Epidermal melanocyte (primary cell): ENCODE measurements around the gene FUBP3.

Experiments
- DNase-seq: peaks from one replicate; pipeline ENCODE4 v3.0.0; 2011; ENCODE audit warnings: low spot score; ENCODE audit not compliant: insufficient read length

The FUBP3 gene, protein sequence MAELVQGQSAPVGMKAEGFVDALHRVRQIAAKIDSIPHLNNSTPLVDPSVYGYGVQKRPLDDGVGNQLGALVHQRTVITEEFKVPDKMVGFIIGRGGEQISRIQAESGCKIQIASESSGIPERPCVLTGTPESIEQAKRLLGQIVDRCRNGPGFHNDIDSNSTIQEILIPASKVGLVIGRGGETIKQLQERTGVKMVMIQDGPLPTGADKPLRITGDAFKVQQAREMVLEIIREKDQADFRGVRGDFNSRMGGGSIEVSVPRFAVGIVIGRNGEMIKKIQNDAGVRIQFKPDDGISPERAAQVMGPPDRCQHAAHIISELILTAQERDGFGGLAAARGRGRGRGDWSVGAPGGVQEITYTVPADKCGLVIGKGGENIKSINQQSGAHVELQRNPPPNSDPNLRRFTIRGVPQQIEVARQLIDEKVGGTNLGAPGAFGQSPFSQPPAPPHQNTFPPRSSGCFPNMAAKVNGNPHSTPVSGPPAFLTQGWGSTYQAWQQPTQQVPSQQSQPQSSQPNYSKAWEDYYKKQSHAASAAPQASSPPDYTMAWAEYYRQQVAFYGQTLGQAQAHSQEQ

DNA sequence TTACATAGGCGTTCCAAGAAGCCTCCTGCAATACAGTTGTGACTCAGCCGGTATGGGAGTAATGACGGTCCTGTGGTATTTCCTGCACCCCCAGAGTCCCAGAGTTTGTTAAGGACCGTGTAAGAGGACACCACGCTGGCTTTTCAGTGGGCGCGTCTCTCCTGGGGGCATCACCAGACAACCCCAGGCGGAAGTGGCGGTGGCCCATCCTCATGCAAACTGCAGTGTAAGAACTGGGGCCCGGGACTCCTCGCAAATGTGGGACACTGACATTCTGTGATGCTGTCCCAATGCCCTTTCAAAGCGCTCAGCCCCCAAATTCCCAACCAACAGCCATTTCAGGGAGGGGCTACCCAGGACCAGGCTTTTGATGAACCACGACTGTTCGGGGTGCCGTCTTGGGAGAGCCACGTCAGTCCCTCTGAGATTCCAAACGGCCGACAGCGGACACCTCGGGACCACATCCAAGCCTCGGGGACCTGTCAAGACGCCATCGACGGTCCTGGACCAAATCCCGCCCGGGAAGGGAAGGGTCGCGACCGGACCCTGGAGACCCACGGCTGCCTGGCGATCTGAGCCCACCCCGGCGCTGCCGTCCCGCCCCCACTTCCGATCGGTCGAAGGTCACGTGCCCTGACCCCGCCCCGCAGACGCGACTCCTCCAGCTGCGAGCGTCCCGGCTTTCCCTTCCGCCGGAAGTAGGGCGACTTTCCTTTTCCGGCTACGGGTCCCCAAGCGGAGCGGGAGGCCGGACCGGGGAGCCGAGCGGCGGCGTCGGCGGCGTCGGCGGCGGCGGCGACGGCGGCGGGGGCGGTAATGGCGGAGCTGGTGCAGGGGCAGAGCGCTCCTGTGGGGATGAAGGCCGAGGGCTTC, at the start of gene FUBP3:
TSS of gene FUBP3 (plus strand) at position 713 of the 873 bp plus-strand sequence. CDS start at position 817, 104 bp downstream.
- DNase-seq, result peak; percentile 97

DNA sequence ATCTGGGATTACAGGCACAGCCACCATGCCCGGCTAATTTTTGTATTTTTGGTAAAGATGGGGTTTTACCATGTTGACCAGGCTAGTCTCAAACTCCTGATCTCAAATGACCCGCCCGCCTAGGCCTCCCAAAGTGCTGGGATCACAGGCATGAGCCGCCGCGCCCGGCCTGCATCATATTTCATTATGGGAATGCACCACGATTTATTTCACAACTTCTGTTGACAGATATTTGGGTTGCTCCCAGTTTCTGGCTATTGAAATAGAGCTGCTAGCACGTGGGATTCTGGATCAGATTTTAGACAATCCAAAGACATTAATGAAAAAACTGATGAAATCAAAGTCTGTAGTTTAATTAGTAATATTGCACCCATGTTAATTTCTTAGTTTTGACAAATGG, 48.4 kb upstream of the FUBP3 start:
- no peak for DNase-seq

DNA sequence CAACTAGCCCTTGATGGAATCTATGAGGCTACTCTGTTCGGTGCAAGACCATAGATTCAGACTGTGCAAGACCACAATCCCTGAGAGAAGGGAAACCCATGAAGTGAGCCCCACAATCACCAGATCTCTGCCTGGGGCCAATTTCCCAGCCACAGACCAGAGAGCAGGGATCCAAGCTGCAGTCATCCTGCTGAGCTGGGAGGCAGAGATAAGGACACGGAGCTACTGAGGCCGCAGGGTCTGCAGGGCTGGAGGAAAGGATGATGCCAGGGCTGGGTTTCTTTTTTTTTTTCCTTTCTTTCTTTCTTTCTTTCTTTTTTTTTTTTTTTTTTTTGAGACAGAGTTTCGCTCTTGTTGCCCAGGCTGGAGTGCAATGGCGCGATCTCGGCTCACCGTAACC, 47.7 kb upstream of the FUBP3 start:
- no peak for DNase-seq

DNA sequence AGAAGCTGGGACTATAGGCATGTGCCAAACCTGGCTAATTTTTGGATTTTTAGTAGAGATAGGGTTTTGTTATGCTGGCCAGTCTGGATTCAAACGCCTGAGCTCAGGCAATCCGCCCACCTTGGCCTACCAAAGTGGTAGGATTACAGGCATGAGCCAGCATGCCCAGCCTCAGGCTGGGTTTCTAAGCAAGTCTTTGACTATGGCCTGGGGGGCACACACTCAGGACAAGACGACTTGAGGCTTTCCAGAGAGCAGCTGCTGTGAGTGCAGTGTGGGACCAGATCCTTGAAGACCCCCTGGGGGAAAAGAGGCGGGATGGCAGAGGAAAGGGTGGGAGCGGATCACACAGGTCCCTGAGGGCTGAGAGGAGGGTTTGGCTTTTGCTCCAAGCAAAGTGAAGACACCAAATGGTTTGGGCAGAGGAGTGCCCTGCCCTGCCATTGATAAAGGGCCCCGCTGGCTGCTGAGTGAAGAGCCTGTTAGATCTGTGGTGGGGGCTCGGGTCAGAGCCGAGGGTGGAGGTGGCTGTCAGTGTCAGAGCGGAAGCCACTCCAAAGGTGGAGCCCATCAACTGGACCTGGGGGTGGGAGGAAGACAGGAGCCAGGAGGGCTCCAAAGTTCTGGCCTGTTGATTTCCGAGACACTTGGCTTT, 46.8 kb upstream of the FUBP3 start:
- DNase-seq, result no peak

DNA sequence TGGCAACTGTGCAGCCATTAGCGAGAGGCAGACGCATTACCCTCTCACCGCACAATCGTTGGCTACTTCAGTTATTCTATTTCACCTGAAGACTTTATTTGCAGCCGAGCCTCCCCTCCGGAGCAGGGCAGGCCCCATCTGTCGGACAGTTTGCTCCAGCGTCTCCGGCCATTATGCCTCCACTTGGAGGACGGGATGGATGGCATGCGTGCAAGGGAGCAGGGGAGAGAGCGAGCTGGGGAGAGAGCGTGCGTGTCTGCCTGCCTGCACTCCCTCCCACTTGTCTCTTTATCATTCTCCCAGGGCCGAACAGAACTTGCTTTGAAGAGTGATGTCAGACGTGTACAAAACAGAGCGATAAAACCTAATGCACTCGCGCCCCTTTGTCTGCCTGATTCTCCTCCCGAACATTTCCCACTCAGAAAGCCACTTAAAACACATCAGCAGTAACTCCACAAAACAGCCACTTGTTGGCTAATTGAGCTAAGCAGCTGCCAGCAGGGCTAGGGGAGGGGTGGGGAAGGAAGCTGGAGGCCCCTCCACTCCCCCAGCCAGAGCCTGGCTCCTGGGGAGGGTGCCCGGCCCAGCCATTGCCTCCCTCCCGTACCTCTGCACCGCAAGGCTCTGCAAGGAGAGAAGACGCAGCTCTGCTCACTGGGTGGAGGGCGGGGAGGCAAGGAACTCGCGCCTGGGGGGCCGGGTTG, 43.4 kb upstream of the FUBP3 start:
- DNase-seq, result no peak

DNA sequence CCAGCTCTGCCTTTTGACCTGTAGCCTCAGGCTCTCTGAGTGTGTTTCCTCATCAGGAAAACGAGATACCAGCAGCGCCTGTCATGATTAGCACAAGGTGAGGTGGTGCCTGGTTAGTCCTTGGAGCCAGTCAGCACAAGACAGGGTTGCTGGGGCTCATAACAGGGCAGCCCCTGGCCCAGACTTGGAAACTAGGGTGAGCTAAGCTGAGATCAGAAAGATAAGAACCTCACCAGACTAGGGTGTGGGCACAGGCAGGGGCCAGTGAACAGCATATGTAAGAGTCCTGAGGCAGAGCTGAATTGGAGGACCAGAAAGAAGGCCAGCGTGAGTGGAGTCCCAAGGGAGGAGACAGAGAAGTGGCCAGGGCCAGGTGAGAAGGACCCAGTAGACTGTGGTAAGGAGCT, 42.7 kb upstream of the FUBP3 start:
- no peak for DNase-seq

DNA sequence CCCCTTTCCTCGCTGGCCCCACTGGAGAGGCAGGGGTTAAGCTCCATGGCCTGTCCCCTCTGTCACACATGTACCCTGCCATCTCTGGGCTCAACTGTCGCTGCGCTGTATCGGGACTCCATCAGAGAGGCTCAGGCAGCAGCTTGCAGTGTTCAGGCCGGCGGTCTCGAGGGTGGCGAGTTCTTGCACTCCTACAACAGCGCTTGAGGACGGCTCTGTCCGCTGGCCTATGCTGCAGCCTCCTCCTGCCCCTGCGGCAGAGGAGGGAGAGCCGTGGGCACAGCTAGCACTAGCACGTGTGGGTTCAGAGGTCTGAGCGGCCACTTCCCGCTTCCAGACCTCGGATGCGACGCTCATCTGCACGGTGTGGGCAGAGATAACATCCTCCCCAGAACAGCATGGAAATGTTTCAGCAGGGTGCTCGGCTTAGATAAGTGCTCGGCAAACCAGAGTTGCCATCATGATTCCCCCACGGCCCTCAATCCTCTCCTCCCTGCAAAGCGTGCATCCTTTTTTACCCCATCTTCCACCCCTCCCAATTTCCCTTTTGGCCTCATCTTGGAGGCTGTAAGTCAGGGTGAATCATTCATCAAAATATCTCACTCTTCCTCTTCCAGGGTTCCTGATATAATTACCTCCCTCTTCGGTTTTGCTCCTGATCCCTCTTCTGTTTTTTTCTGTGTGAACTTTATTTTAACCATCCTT, 41.9 kb upstream of the FUBP3 start:
- DNase-seq, result no peak

DNA sequence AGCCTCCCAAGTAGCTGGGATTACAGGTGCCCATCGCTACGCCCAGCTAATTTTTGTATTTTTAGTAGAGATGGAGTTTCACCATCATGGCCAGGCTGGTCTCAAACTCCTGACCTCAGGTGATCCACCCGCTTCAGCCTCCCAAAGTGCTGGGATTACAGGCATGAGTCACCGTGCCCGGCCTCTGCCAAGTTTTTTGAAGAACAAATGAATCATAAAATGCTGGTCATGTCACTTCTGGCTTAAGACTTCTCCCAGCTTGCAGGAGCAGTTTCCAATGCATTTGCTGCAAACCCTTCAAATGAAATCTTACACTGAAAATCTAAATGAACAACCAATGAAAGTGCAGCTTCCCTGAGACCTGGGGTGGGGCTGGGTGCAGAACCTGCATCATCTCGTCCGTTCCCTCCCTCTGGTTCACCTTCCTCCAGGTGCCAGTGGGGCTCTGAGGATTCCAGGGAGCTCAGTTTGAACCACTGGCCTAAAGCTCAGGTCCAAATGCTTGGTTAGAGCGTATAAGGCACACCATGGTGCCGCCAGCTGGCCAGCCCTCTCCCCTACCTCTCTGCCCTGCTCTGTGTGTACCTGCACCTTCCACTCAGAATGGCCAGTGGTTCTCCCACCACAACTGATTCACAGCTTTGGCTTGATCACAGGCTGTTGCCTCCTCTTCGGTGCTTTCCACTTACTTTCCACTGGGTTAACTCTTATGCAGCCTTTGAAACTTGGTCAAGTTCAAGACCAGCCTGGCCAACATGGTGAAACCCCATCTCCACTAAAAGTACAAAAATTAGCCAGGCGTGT, 39.8 kb upstream of the FUBP3 start:
- no peak for DNase-seq

DNA sequence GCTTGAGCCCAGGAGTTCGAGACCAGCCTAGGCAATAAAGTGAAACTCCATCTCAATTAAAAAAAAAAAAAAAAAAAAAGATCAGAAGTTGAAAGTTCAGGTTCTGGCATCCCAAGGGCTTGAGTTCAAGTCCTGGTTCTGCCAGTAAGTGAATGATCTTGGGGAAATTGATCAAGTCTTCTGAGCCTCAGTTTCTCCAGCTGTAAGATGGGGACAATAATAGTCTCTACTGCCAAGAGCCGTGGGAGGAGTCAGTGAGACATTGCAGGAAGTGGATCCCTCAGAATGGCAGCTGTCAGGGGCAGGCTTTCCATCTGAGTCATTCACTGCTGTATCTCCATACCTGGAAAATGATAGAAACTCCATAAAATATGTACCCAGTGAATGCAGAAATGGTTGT, 37.8 kb upstream of the FUBP3 start:
- no peak for DNase-seq

DNA sequence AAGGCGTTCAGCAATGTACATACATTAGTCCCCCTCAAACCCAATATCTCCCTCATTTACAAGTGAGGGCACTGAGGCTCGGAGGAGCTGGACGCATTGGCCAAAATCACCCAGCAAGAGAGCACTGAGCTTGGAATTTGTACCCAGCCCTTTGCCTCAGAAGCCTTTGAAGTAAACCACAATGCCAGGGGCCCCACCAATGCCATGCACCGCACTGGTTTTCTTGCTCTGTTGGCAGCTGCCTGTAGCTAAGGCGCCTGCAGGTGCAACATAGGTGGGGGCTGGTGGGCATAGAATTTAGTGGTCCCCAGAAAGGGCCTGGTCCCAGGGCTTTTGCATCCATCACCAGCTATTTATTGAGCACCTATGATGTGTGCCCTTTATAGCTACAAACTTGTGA, 37.3 kb upstream of the FUBP3 start:
- DNase-seq, result no peak

DNA sequence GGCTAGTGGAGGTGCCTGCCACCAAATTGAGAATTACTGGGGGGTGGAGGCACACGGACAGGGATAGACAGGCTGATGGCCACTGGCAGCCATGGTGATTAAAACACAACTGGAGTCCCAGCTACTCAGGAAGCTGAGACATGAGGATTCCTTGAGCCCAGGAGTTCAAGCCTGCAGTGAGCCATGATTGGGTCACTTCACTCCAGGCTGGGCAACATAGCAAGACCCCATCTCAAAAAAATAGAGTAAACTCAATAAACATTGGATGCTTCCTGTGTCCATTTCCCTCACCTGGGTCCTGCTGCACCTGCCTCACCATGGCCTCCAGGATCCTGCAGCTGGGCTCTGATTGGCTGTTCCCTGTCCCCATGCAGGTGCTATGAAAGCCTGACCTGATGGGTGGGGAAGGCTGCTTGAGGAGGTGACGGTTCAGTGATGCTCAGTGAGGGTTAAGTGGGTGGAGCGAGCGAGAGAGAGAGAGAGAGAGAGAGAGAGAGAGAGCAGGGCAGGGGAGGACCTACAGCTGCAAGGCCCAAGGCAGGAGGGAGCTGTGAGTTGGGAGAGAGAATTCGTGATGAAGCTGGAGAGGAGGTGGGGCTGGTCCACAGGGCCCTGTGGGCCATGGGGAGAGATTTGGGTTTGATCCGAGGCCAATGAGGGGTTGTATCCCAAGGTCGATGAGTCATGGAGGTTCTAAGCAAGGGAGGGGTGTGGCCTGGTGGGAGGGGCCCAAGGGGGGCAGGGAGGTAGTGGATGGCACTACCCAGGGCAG, 36.7 kb upstream of the FUBP3 start:
- no peak for DNase-seq

DNA sequence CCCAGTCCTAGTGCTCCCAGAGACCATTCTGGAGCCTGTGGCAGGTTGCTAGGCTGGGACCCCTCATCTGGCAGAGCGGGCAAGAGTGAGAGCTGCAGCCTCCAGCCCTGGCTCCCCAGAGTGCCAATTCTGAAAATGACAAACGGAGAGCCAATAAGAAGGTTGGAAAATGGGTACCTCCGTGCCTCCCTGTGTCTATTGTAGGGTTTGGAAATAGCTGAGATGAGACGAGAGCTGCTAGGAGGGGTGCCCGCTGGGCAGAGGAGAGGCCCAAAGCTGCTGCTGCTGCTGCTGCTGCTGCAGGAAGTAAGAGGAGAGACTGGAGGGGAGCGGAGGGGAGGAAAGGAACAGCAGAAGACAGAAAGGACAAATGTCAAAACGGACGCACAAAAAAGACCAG, 36.0 kb upstream of the FUBP3 start:
- no peak for DNase-seq

DNA sequence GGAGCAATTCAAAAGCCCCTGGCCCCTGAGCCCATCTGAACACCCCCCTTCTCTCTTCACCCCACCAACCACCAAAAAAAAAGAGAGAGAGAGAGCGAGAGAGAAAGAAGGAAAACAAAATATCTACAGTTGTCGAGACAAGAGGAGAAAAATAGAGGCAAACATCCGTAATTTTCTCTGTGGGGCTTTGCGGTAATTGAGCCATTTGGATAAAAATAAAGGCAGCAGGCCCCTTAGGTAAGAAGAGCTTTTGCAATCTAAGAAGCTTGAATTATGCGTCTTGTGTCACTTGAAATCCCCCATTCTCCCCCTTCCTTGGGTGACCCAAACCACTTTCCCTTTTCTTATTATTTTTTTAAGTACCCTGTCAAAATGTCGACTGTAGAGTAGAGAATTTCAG, 35.5 kb upstream of the FUBP3 start:
- no peak for DNase-seq

DNA sequence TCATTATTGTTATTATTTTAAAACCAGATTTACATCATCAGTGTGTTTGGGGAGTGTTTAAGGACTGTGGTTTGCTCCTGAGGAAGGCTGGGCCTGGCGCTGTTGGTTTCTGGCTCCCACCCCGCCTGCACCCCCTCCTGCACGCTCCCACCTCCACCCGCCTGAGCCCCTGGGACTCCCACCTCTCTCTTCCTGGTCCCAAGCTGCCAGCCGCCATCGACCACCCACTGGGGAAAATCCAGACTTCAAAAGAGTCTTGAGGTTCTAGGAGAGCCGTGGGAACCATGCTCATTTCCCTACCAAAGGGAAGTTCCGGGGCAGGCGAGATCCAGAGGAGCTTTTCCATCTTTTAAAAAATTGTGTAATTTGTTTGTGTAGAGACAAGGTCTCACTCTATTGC, 35.0 kb upstream of the FUBP3 start:
- no peak for DNase-seq

DNA sequence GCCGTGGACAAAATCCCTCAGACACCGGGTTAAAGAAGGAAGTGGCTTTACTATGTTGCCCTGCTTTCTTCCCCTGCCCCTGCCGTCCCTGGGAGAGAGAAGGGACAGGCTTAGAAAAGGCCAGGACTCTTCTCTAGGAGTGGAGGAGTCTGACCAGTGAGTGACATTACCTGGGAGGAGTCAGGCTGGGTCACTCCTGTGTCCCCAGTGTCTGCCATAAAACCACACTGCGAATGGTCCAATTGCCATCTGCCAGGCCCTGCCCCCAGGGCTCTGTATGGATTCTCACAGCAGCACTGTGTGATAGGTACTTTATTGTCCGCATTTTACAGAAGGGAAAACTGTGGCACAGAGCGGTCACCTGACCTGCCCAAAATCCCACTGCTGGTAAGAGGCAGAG, 31.3 kb upstream of the FUBP3 start:
- no peak for DNase-seq

DNA sequence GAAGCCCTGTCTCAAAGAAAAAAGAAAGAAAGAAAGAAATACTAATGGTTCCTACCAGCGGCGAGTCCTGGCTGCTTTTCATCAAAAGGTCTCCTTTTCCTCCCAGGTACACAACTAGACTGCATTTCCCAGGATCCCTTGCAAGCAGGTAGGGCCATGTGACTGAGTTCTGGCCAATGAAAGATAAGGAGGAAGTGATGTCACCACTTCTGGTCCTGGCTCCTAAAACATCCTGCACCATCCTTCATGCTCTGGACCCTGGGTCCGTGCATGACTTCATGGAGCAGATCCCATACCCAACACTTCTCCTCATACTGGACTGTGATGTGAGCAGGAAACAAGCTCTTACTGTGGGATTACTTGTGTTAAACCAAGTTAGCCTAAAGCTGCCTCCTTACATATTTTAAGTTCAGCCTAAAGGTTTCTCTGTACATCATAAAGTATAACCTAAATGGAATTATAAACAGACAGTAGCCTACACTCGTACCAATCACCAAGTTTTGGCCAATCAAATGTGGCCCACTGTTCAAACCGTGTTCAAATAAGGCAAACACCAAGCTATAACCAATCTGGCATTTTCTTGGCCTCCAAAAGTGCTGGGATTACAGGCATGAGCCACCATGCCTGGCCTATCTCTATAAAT, 30.2 kb upstream of the FUBP3 start:
- no peak for DNase-seq

DNA sequence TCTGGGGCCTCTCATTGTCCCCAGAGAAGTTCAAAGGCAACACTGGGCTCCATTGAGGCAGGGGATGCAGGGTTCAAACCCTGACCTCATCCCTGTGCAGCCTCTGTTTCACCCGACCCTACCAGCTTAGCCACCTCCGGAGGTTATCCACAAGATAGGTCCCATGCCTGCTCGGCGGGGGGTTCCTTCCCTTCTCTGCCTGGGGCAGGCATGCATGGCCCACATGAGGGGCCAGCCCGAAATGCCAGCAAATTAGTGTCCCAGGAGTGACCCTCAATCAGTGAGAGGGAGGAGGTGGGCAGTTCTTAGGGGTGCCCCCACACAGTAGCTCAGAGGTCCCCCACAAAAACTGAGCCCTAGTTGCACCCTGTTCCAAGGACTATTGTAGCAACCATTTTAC, 24.8 kb upstream of the FUBP3 start:
- DNase-seq, result no peak

DNA sequence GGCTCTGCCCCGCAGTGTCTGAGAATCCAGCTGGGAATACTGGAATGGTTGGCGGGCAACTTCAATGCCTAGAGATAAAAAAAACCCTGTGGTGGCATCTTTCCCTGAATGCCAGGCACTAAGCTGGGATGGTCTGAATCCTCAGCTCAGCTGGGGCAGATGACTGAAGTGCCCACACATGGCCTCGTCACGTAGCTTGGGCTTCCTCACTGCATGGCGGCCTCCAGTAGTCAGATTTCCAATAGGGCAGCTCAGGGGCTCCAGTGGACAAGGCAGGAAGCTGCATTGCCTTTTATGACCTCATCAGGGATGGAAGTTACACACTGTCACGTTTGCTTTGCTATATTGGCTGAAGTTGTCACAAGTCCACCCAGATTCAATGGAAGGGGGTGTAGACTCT, 24.3 kb upstream of the FUBP3 start:
- DNase-seq, result no peak
